HepG2 (cell line): ENCODE results near the gene PTK7. TPM values are rescaled to one million over a fixed set of nuclear protein-coding genes. Genes with fewer than 3 reads are reported as not detected.

ENCODE experiments used
- CEBPZ ChIP-seq: IDR thresholded peaks from 2 replicates; pipeline ENCODE4 v1.6.1; 2012; ENCODE audit warnings: low read length, improper control_type of control experiment
- FOXK2 ChIP-seq: fragments of 450-650 bp; IDR thresholded peaks from 2 replicates; pipeline ENCODE4 v1.6.1; 2016
- FOXO4 ChIP-seq: sonication (generic); formaldehyde crosslinking; conservative IDR thresholded peaks from 2 replicates; pipeline ENCODE4 v1.8.1; 2023; ENCODE audit warnings: missing genetic modification reagents
- MAFG ChIP-seq: sonication (generic); formaldehyde crosslinking; IDR thresholded peaks from 2 replicates; pipeline ENCODE4 v1.5.1; 2020; ENCODE audit warnings: mild to moderate bottlenecking, missing genetic modification reagents
- NFE2 ChIP-seq: sonication (generic); formaldehyde crosslinking; IDR thresholded peaks from 2 replicates; pipeline ENCODE4 v1.4.0; 2020; ENCODE audit warnings: missing genetic modification reagents
- RFX5 ChIP-seq: IDR thresholded peaks from 2 replicates; pipeline ENCODE4 v1.6.1; 2011; ENCODE audit warnings: low read depth, low read length, improper control_type of control experiment
- SKIL ChIP-seq: sonication (generic); formaldehyde crosslinking; IDR thresholded peaks from 2 replicates; pipeline ENCODE4 v1.8.0; 2022; ENCODE audit warnings: missing genetic modification reagents, mild to moderate bottlenecking, moderate library complexity, borderline replicate concordance
- SP140L ChIP-seq: sonication (generic); formaldehyde crosslinking; IDR thresholded peaks from 2 replicates; pipeline ENCODE4 v1.4.0; 2020; ENCODE audit warnings: missing genetic modification reagents, borderline replicate concordance
- SP5 ChIP-seq: IDR thresholded peaks from 2 replicates; pipeline ENCODE4 v1.6.1; 2016; ENCODE audit warnings: low read depth, borderline replicate concordance
- ZBTB43 ChIP-seq: sonication (generic); formaldehyde crosslinking; conservative IDR thresholded peaks from 2 replicates; pipeline ENCODE4 v1.4.0; 2020; ENCODE audit warnings: missing genetic modification reagents
- ZMAT5 ChIP-seq: sonication (generic); formaldehyde crosslinking; IDR thresholded peaks from 2 replicates; pipeline ENCODE4 v1.5.0; 2020; ENCODE audit warnings: mild to moderate bottlenecking, low read depth, missing genetic modification reagents, borderline replicate concordance
- ZNF317 ChIP-seq: sonication (generic); formaldehyde crosslinking; IDR thresholded peaks from 2 replicates; pipeline ENCODE4 v1.5.0; 2020; ENCODE audit warnings: mild to moderate bottlenecking, missing genetic modification reagents
- ZNF564 ChIP-seq: sonication (generic); formaldehyde crosslinking; IDR thresholded peaks from 2 replicates; pipeline ENCODE4 v1.8.1; 2023; ENCODE audit warnings: mild to moderate bottlenecking, missing genetic modification reagents
- ZNF687 ChIP-seq: sonication (generic); formaldehyde crosslinking; IDR thresholded peaks from 2 replicates; pipeline ENCODE4 v1.5.1; 2020; ENCODE audit warnings: mild to moderate bottlenecking, missing genetic modification reagents, moderate library complexity
- ZNF790 ChIP-seq: sonication (generic); formaldehyde crosslinking; IDR thresholded peaks from 2 replicates; pipeline ENCODE4 v1.8.0; 2022; ENCODE audit warnings: missing genetic modification reagents, mild to moderate bottlenecking, borderline replicate concordance
- polyA plus RNA-seq, 8 experiments: library from polyadenylated mRNA; depleted of rRNA in 3 of 8; stranded (reverse) in 7 of 8; unstranded in 1 of 8; fragments of >200 nt; fragmentation: Illumina TruSeq in 4 of 8; extraction: Trizol in 4 of 8; gene quantifications; 2 replicates each; pipeline versions ENCODE4 v1.2.1 to v1.2.3, GENCODE V29; 2011 to 2016; ENCODE audit warnings: low read depth in 4 of 8, missing spikeins in 1 of 8, mixed read lengths in 1 of 8; ENCODE audit not compliant: insufficient read depth in 1 of 8
- total RNA-seq, 5 experiments: library from RNA; depleted of rRNA; stranded (reverse); fragments of >200 nt; fragmentation: Illumina TruSeq; extraction: Trizol; gene quantifications; 2 replicates each; pipeline ENCODE4 v1.2.3, GENCODE V29; 2016; ENCODE audit warnings: low read depth in 1 of 5

Gene PTK7
- total and polyA plus RNA-seq, 2 of the 13 experiments (the other 11 are each of a cell fraction or from before 2014, with no cell fraction given): 98.5 to 99.8 TPM

- TF ChIP-seq ZNF687 (CRISPR knock-in tag) (peak; percentile 98), SKIL (CRISPR knock-in tag) (no peak), RFX5 (no peak), ZBTB43 (CRISPR knock-in tag) (peak; percentile 60; the same call in 1 of the 2 replicates), FOXK2 (no peak), NFE2 (CRISPR knock-in tag) (no peak), ZNF317 (CRISPR knock-in tag) (no peak), SP5 (CRISPR knock-in tag) (peak; percentile 91), MAFG (CRISPR knock-in tag) (no peak), FOXO4 (CRISPR knock-in tag) (0 out of 2 replicates have a peak, but pooled peaks have one; percentile 44), ZMAT5 (CRISPR knock-in tag) (no peak), ZNF790 (no peak), CEBPZ (no peak), SP140L (CRISPR knock-in tag) (no peak), ZNF564 (CRISPR knock-in tag) (no peak)
Observed at GRCh38 chr6:43181942-43182860, 106.1 kb downstream of the PTK7 start, which contains the start of gene CUL9 (continued).
